Measurements from ENCODE around the gene CD300LF. TPM values are rescaled to one million over a fixed set of nuclear protein-coding genes. Genes with fewer than 3 reads are reported as not detected.

The CD300LF gene
- total RNA-seq, 1 experiment from 2014 or later, result not detected

GRCh38 chr17:74742153-74742515 is 29.4 kb upstream of the CD300LF start:
- H3K27me3 ChIP-seq (ENCODE audit: insufficient read depth, low read depth), result peaks cover 6% of the 10 kb centered on the region; the same call in 1 of the 2 replicates
- H3K9me2 ChIP-seq (ENCODE audit: insufficient read depth), result no peaks in the 10 kb centered on the region
- peak overlapping the region; percentile 43 for H3K4me2 ChIP-seq
- no peak overlapping the region for H3K4me3 ChIP-seq
- H3K79me2 ChIP-seq (ENCODE audit: low read depth), result no peaks in the 10 kb centered on the region
- intact Hi-C loops (cut with micrococcal nuclease; ENCODE audit: unreplicated experiment), result loop anchor here (5.0 kb wide), 1 partner anchor 40 kb away; no protein-coding TSS in a partner anchor
- ChIA-PET POLR2A (ENCODE audit: unreplicated experiment) (no interaction called here), CTCF (interaction anchor here (0.7 to 0.9 kb wide), 2 partner anchors 11 to 29 kb away, joined by 3 read pairs; no protein-coding TSS in a partner anchor)
- no peak overlapping the region for H3K27ac ChIP-seq
- no TSS peak for BruUV-seq (replicated peaks)
- H4K20me1 ChIP-seq (ENCODE audit: insufficient read depth), result no peaks in the 10 kb centered on the region
- H3K36me3 ChIP-seq (ENCODE audit: low read depth), result no peaks in the 10 kb centered on the region
- H3K4me1 ChIP-seq (replicated peaks; ENCODE audit: insufficient read depth), result peaks cover 40% of the 10 kb centered on the region
- no peaks in the 10 kb centered on the region for H3K9me3 ChIP-seq (ENCODE audit: insufficient read depth, low read depth)
- DNase-seq, result peak; percentile 70 to 78
- peaks cover 9% of the 10 kb centered on the region; the same call in 1 of the 2 replicates for H3F3A ChIP-seq (ENCODE audit: insufficient read depth, low read depth)
- TF ChIP-seq EZH2 (IDR thresholded peaks at IDR 0.05; ENCODE audit: low read depth), result no peak
- no peak for TF ChIP-seq CTCF (conservative IDR thresholded peaks at IDR 0.05)
- no peak overlapping the region for H2AFZ ChIP-seq

GRCh38 chr17:74740641-74741387 is 28.1 kb upstream of the CD300LF start:
- Histone ChIP-seq H3K27ac (no peak overlapping the region), H4K20me1 (ENCODE audit: insufficient read depth) (no peaks in the 10 kb centered on the region), H3K9me2 (ENCODE audit: insufficient read depth) (no peaks in the 10 kb centered on the region), H3K27me3 (ENCODE audit: insufficient read depth, low read depth) (peaks cover 13% of the 10 kb centered on the region), H3K36me3 (ENCODE audit: low read depth) (no peaks in the 10 kb centered on the region), H3K9me3 (ENCODE audit: insufficient read depth, low read depth) (no peaks in the 10 kb centered on the region), H3F3A (ENCODE audit: insufficient read depth, low read depth) (no peaks in the 10 kb centered on the region), H3K79me2 (ENCODE audit: low read depth) (no peaks in the 10 kb centered on the region), H3K4me1 (replicated peaks; ENCODE audit: insufficient read depth) (peaks cover 40% of the 10 kb centered on the region), H3K4me3 (no peak overlapping the region), H3K4me2 (no peak overlapping the region), H2AFZ (no peak overlapping the region)
- TF ChIP-seq EZH2 (IDR thresholded peaks at IDR 0.05; ENCODE audit: low read depth), result no peak
- TF ChIP-seq CTCF (conservative IDR thresholded peaks at IDR 0.05), result no peak
- DNase-seq, result no peak
- no TSS peak for BruUV-seq (replicated peaks)
- POLR2A ChIA-PET (ENCODE audit: unreplicated experiment), result no interaction called here
- intact Hi-C loops (cut with micrococcal nuclease; ENCODE audit: unreplicated experiment), result loop anchor here (5.0 kb wide), 1 partner anchor 41 kb away; no protein-coding TSS in a partner anchor
- CTCF ChIA-PET, result interaction anchor here (0.5 kb wide), 1 partner anchor 127 kb away, joined by 7 read pairs; no protein-coding TSS in a partner anchor

GRCh38 chr17:74740173-74740572 is 27.4 kb upstream of the CD300LF start:
- Histone ChIP-seq H3K9me2 (ENCODE audit: insufficient read depth) (no peaks in the 10 kb centered on the region), H3F3A (ENCODE audit: insufficient read depth, low read depth) (no peaks in the 10 kb centered on the region), H3K27me3 (ENCODE audit: insufficient read depth, low read depth) (peaks cover 18% of the 10 kb centered on the region), H4K20me1 (ENCODE audit: insufficient read depth) (no peaks in the 10 kb centered on the region), H3K4me3 (no peak overlapping the region), H2AFZ (no peak overlapping the region), H3K4me1 (replicated peaks; ENCODE audit: insufficient read depth) (peaks cover 40% of the 10 kb centered on the region), H3K27ac (no peak overlapping the region), H3K36me3 (ENCODE audit: low read depth) (no peaks in the 10 kb centered on the region), H3K79me2 (ENCODE audit: low read depth) (no peaks in the 10 kb centered on the region), H3K9me3 (ENCODE audit: insufficient read depth, low read depth) (no peaks in the 10 kb centered on the region), H3K4me2 (no peak overlapping the region)
- ChIA-PET CTCF (no interaction called here), POLR2A (ENCODE audit: unreplicated experiment) (no interaction called here)
- DNase-seq, result no peak
- TF ChIP-seq CTCF (conservative IDR thresholded peaks at IDR 0.05) (no peak), EZH2 (IDR thresholded peaks at IDR 0.05; ENCODE audit: low read depth) (no peak)
- BruUV-seq (replicated peaks), result no TSS peak
- intact Hi-C loops (cut with micrococcal nuclease; ENCODE audit: unreplicated experiment), result loop anchor here (5.0 kb wide), 1 partner anchor 42 kb away; no protein-coding TSS in a partner anchor
